Raji (cell line): ENCODE results near the gene PIK3R5.

Source experiments
- POLR2A ChIP-seq: IDR thresholded peaks from 2 replicates; pipeline ENCODE4 v1.6.1; 2011; ENCODE audit warnings: low read depth, low read length, control low read depth; ENCODE audit not compliant: insufficient read depth

The PIK3R5 gene, protein sequence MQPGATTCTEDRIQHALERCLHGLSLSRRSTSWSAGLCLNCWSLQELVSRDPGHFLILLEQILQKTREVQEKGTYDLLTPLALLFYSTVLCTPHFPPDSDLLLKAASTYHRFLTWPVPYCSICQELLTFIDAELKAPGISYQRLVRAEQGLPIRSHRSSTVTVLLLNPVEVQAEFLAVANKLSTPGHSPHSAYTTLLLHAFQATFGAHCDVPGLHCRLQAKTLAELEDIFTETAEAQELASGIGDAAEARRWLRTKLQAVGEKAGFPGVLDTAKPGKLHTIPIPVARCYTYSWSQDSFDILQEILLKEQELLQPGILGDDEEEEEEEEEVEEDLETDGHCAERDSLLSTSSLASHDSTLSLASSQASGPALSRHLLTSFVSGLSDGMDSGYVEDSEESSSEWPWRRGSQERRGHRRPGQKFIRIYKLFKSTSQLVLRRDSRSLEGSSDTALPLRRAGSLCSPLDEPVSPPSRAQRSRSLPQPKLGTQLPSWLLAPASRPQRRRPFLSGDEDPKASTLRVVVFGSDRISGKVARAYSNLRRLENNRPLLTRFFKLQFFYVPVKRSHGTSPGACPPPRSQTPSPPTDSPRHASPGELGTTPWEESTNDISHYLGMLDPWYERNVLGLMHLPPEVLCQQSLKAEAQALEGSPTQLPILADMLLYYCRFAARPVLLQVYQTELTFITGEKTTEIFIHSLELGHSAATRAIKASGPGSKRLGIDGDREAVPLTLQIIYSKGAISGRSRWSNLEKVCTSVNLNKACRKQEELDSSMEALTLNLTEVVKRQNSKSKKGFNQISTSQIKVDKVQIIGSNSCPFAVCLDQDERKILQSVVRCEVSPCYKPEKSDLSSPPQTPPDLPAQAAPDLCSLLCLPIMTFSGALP

DNA sequence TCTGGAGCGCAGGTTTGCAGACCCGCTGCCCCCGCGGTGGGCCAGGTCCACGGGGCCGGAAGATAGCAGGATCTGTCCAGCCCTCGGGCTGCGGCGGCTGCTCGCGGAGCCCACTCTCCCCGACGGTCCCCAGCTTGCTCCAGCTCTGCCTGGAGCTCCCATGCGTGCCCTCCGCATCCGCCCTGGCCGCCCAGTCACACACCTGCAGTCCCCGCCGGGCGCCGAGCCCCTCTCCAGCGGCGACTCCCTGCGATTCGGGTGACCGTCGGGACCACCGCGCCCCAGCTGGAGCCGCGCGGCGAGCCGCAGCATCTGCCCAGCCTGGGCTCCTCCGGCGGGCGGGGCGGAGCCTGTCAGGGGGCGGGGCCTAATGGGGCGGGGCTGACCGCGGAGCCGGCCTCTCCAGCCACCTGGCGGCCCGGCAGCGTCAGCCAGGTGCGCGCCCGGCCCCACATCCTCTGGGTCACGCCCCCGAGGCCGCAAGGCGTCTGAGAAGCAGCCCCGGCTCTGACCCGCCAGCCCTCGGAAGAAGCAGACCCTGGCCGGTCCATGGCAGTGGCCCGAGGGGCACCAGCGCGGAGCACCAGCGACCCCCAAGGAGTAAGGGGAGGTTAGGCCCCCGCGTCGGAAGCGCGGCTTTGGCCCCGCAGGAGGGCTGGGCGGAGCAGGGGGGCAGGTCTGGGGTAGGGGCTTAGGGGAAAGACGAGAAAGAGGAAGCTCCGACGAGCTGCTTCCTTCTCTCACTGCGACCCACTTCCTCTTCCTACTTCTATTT lies at the start of gene PIK3R5:
Gene PIK3R5 (minus strand): TSS at position 314 of the 775 bp plus-strand sequence. CDS start 54,213 bp downstream, outside the sequence.
- TF ChIP-seq POLR2A = no peak

DNA sequence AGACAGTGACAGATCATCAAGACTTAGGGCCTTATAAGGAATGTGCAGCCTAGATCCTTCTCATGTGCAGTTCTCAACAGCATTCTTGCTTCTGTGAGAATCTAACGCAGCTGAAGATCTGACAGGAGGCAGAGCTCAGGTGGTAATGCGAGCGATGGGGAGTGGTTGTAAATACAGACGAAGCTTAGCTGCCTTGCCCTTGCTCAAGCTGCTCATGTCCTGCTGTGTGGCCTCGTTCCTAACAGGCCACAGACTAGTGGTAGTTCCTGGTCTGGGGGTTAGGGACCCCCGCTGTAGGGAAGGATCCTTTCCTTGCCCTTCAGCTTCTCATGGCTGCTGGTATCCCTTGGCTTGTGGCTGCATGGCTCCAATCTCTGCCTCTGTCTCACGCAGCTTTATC lies 45.5 kb upstream of the PIK3R5 start:
- no peak for TF ChIP-seq POLR2A

DNA sequence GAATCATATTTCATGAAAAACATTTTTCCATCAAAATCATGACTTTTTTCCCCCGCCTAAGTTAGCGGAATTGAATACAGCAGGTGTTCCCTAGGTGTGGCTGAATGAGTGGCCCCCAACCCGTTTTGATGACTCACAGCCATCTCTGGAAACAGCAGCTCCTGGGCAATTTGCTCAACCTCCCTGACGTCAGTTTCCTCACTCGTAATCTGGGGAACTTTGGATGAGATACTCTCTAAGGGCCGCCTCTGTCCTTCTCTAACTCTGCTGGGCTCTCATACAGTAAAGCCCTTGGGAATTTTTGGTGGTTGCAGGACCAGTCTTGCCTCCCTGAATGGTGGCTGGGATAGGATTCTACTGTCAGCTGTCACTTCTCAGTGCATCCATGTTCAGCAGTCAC lies 44.2 kb upstream of the PIK3R5 start:
- no peak for TF ChIP-seq POLR2A

DNA sequence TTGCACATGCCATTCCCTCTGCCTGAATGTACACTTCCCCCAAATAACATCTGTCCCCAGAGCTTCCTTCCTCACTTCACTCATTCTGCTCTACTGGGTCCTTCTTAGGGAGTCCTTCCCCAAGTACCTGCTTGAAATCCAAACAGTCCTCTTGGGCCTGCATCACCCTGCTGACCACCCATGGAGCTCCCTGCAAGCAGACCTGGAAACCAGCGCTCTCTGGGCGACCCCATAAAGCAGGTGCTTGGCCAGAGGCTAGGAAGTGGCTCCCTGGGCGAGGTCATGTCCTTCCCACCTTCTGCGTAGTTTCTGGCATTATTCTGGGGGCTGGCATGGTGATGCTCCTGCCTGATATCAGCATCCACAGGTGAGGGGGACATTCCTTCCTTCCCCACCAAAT lies 43.6 kb upstream of the PIK3R5 start:
- no peak for TF ChIP-seq POLR2A

DNA sequence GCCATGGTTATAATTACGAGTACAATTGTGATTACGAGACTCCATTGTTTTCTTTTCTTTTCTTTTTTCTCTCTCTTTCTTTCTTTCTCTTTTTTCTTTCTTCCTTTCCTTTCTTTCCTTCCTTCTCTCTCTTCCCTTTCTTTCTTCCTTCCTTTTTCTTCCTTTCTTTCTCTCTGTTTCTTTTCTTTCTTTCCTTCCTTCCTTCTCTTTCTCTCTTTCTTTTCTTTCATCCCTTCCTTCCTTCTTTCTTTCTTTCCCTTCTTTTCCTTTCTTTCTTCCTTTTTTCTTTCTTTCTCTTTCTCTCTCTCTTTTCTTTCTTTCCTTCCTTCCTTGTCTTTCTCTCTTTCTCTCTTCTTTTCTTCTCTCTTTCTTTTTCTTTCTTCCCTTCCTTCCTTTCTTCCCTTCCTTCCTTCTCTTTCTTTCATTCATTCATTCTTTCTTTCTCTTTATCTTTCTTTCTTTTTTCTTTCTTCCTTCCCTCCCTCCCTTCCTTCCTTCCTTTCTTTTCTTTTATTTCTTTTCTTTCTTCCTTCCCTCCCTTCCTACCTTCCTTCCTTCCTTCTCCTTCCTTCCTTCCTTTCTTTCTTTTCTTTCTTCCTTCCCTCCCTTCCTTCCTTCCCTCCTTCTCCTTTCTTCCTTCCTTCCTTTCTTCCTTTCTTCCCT lies 41.7 kb upstream of the PIK3R5 start:
- TF ChIP-seq POLR2A = no peak

DNA sequence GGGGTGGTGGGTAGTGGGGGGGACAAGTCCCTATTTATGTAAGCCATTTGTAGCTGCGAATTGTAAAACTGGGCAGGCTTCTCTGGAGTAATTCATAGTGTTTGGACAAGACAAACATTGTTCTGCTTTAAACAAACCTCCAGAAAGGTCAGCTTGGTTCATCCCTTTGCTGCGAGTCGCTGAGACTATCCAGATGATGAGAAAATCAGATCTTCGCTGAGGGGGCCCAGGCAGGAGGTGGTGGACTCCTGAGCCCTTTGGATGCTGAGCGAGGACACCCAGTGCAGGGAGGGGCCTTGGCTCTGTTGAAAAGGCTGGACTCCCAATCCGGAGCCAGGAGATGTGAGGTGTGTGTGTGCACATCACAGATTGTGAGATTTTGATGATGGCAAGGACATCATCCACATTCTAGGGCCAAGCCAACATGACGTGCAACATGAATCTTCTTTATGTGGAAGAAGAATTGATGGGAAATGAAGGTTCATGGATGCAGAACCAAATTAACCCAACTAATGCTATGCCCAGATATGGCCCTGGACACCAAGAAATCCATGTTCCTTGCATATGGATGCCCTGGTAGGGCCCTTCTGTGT lies 40.8 kb upstream of the PIK3R5 start:
- TF ChIP-seq POLR2A = no peak

DNA sequence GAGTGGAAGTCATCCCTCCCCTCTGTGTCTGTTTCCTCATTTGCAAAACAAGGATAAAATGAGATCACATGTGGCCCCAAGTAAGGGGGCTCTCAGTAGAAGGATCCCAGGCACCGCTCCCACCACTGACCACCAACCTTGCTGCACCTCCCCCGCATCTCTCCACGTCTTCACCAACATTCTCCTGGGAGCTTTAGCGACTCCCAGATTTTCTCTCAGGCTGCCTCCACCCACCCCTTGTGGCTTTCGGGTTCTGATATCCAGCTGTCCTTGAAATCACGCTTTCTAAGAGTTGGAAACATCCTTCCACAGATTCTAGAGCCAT lies 39.4 kb upstream of the PIK3R5 start:
- no peak for TF ChIP-seq POLR2A

DNA sequence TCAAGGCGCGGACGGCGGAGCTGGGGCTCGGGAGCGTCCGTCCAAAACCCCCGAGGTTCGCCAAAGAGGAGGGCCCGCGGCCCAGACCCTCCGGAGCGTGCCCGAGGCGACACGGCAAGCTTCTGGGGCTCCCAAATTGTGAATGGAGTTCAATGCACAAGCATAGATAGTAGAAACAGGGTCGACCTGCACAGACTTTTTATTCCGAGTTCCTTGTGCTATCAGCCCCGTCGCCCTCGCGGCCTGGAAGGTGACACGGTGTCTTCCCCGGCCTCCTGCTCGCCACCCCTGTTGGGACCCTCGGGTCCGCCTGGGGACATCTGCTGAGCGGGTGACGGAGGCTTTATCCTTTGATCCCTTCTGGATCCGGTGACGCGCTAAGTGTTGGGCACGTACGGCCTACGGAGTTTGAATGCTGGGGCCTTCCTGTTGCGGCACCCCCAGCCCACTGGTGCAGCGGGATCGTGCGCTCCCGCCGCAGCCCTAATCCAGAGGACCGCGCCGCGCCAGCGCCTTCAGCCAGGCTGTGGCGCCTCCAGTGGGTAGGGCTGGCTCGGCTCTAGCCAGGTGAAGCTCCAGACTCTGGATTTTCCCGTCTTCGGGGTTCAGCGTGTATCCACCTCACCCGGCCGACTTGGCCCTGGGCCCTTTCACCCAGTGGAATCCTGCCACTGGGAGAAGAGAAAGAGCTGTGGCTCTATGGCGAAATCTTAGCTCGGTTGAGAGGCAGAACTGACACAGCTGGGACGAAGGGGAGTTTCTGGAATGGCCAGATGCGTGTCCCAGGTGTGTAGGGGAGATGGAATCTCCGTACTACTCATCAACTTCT lies 38.8 kb upstream of the PIK3R5 start:
- no peak for TF ChIP-seq POLR2A

DNA sequence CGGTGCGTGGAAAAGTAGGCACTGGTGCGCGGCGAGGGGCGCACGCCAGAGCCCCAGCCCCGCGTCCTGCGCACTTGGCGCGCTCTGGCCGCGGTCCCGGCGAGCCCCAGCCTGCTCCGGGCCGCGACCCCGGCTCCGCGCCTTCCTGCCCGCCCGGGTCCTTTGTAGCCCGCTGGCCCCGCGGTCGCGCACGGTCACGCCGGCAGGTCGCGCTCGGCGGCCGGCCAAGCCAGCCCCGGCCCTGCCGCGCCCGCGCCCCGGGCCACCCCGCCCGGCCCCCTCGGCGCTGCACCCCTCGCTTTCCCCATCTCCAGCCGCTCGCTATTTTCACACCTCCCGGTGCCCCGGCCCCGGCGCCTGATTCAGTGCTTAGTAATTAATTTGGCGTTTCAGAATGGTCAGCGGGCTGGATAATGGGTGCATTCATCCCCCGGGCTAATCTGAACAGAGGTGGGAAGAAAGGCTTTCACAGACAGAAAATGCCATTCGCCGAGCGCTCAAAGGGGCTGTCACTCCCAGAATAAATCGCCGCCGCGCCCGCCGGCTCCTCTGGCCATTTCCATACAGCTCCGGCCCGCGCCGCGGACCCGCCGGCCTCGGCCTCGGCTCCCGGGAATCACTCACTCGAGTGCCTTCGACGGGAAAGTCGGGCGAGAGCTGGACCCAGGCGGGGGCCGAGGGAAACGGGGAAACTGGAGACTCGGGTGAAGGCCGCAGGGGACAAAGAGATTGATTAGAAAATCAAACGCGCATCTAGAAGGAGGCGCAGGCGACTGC lies 38.0 kb upstream of the PIK3R5 start:
- no peak for TF ChIP-seq POLR2A

DNA sequence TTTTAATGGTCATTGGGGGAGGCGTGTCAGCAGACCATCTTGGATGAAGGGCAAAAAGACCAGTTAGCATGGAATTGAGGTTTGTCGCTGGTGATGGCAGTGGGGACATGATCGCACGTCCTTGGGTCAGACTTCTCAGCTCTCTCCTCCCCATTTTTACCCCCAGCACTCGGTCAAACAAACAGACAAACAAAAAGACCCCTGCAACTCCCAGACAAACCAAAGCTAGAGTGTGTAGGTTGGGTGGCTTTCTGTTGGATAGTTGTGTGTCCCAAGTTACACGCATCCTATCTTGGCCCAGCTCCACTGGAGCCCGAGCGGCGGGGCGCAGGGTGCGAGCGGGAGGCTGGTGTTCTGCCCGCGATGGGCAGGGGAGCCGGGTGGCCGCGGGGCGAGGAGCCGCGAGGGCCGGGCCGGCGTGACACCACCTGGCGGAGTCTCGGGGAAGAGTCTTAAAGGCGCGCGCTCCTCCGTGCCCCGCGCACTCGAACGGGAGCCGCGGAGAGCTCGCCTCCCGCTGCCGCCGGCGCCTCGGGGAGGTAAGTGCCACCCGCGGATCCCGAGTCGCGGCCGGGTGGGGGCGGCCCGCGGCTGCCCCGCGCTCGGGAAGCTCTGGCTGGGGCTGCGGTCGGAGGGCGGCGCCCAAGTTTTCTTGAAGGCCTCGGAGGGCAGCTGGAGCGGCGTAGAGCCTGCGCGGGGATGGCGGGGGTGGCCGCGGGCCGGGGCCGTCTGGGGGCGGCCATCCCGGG lies 37.3 kb upstream of the PIK3R5 start:
- no peak for TF ChIP-seq POLR2A

DNA sequence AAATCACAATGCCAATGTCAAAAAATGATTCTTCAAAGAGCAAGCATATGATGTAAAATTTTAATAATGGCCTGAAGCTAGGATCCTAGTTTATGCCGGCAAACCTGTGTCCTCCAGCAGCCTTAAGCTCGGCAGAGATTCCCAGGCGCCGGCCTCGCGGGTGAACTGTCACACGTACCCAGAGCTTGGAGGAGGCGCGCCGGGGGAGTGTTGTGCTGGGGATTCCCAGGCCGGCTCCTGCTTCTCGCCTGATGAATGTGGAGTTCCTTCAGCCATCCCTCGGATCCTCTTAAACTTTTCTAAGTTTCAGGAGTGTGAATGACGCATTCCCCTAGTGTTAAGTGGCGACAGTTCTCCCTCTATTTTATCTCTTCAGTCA lies 36.7 kb upstream of the PIK3R5 start:
- no peak for TF ChIP-seq POLR2A

DNA sequence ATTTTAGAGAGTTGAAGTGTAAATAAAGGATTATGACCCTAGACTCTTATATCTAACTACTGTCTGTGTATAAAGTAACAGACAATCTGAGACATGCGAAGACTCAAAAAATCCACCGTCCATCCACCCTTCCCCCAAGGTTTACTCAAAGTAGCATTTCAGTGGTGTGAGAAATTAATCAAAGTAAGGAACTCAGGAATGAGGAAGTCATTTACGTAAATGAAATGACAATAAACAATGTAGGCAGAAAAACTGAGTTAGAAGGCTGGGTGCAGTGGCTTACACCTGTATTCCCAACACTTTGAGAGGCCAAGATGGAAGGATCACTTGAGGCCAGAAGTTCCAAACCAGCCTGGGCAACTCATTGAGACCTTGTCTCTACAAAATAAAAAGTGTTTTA lies 36.1 kb upstream of the PIK3R5 start:
- TF ChIP-seq POLR2A = no peak
